ENCODE results near the gene MISP3.
A peak's percentile ranks its signal among the peaks of the same experiment; 100 is the strongest.

Gene MISP3

DNA sequence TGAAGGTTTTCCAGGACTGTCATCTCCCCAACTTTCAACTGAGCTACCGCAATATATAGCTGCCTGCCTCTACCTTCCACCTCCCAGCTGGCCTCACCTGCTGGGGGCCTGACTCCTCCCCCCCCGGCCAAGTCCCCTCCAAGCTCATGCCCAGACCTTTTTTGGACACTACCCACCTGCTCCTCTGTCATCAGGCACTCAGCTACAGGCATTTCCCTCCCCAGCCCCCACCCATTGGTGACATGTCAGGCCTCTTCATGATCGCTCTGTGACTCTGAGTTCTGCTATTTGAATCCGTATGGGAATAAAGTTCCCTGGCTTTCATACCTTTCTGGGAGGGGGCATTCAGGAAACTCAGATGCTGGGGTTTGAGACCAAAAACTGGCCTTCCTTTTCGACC is 43.2 kb downstream of the MISP3 start:
- Histone ChIP-seq H3K27me3 (ENCODE audit: control insufficient read depth, low read length) (no peaks in the 10 kb centered on the region), H3K4me1 (ENCODE audit: control insufficient read depth, low read length) (peaks cover 36% of the 10 kb centered on the region), H3K36me3 (ENCODE audit: control insufficient read depth, low read length) (no peaks in the 10 kb centered on the region), H3K79me2 (ENCODE audit: control insufficient read depth, low read length) (peaks cover 36% of the 10 kb centered on the region), H3K4me3 (ENCODE audit: low read length) (peak overlapping the region; percentile 81), H3K9me2 (replicated peaks; ENCODE audit: control insufficient read depth, low read length) (no peaks in the 10 kb centered on the region), H3K4me2 (ENCODE audit: low read length) (peak overlapping the region; percentile 67), H4K20me1 (ENCODE audit: control insufficient read depth, insufficient read depth, low read depth, low read length) (peaks cover 8% of the 10 kb centered on the region; the same call in 1 of the 2 replicates), H3F3A (ENCODE audit: control insufficient read depth, insufficient read depth) (peaks cover 19% of the 10 kb centered on the region), H3K27ac (ENCODE audit: low read depth, low read length) (no peak overlapping the region), H3K9me3 (ENCODE audit: control insufficient read depth, insufficient read depth, low read length) (no peaks in the 10 kb centered on the region)
- TF ChIP-seq EZH2phosphoT487 (IDR thresholded peaks at IDR 0.05; ENCODE audit: borderline replicate concordance, low read length) (no peak), CTCF (IDR thresholded peaks at IDR 0.05; ENCODE audit: low read depth, low read length, poor library complexity, severe bottlenecking) (no peak)

GRCh38 chr19:14116525-14116917 is 43.9 kb downstream of the MISP3 start:
- H3K9me3 ChIP-seq (ENCODE audit: control insufficient read depth, insufficient read depth, low read length) = no peaks in the 10 kb centered on the region
- H3F3A ChIP-seq (ENCODE audit: control insufficient read depth, insufficient read depth) = peaks cover 21% of the 10 kb centered on the region
- no peak overlapping the region for H3K27ac ChIP-seq (ENCODE audit: low read depth, low read length)
- peaks cover 36% of the 10 kb centered on the region for H3K4me1 ChIP-seq (ENCODE audit: control insufficient read depth, low read length)
- no peak for TF ChIP-seq EZH2phosphoT487 (IDR thresholded peaks at IDR 0.05; ENCODE audit: borderline replicate concordance, low read length)
- TF ChIP-seq CTCF (IDR thresholded peaks at IDR 0.05; ENCODE audit: low read depth, low read length, poor library complexity, severe bottlenecking) = no peak
- no peaks in the 10 kb centered on the region for H3K27me3 ChIP-seq (ENCODE audit: control insufficient read depth, low read length)
- no peaks in the 10 kb centered on the region for H3K9me2 ChIP-seq (replicated peaks; ENCODE audit: control insufficient read depth, low read length)
- H3K4me2 ChIP-seq (ENCODE audit: low read length) = peak overlapping the region; percentile 67
- H3K36me3 ChIP-seq (ENCODE audit: control insufficient read depth, low read length) = peaks cover 7% of the 10 kb centered on the region
- peaks cover 8% of the 10 kb centered on the region; the same call in 1 of the 2 replicates for H4K20me1 ChIP-seq (ENCODE audit: control insufficient read depth, insufficient read depth, low read depth, low read length)
- peak overlapping the region; percentile 81 for H3K4me3 ChIP-seq (ENCODE audit: low read length)
- H3K79me2 ChIP-seq (ENCODE audit: control insufficient read depth, low read length) = peaks cover 36% of the 10 kb centered on the region

DNA sequence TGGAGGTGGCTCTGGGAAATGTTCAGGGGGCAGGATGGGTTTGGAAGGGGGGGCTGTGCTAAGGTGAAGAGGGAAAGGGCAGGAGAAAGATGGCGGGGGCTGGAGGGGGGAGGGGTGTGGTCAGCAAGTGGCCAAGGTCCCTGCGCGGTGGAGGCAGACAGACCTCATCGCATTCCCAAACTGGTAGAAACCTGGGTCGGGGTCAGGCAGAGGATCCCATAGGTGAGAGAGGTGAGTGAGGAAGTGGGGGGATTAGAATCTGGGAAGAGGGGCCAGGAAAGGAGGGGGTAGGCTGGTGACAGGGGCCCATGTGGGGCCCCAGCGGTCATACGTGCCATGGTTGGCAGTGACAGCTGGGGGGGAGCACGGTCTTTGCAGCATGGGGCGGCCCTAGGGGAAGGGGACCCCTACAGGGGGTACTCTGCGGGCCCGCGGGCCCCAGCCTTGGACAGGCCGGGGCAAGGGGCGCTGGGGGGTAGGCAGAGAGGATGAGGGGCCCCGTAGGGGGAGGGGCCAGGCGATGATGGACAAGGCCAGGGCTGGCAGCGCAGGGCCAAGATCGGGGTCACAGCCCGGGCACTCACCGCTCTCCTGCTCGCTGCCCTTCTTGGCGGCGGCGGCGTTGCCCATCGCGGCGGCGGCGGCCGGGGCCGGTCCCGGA is 44.5 kb downstream of the MISP3 start:
- Histone ChIP-seq H3K79me2 (ENCODE audit: control insufficient read depth, low read length) (peaks cover 36% of the 10 kb centered on the region), H3K27me3 (ENCODE audit: control insufficient read depth, low read length) (no peaks in the 10 kb centered on the region), H3K4me1 (ENCODE audit: control insufficient read depth, low read length) (peaks cover 36% of the 10 kb centered on the region), H3K36me3 (ENCODE audit: control insufficient read depth, low read length) (peaks cover 9% of the 10 kb centered on the region), H3K9me2 (replicated peaks; ENCODE audit: control insufficient read depth, low read length) (no peaks in the 10 kb centered on the region), H3K27ac (ENCODE audit: low read depth, low read length) (no peak overlapping the region), H3F3A (ENCODE audit: control insufficient read depth, insufficient read depth) (peaks cover 21% of the 10 kb centered on the region), H4K20me1 (ENCODE audit: control insufficient read depth, insufficient read depth, low read depth, low read length) (peaks cover 8% of the 10 kb centered on the region; the same call in 1 of the 2 replicates), H3K4me3 (ENCODE audit: low read length) (peak overlapping the region; percentile 81), H3K9me3 (ENCODE audit: control insufficient read depth, insufficient read depth, low read length) (no peaks in the 10 kb centered on the region), H3K4me2 (ENCODE audit: low read length) (peak overlapping the region; percentile 67)
- TF ChIP-seq EZH2phosphoT487 (IDR thresholded peaks at IDR 0.05; ENCODE audit: borderline replicate concordance, low read length) (no peak), CTCF (IDR thresholded peaks at IDR 0.05; ENCODE audit: low read depth, low read length, poor library complexity, severe bottlenecking) (no peak)

Measured in DOHH2 (cell line).